ENCODE results near the gene RGS6.

RGS6 gene

DNA sequence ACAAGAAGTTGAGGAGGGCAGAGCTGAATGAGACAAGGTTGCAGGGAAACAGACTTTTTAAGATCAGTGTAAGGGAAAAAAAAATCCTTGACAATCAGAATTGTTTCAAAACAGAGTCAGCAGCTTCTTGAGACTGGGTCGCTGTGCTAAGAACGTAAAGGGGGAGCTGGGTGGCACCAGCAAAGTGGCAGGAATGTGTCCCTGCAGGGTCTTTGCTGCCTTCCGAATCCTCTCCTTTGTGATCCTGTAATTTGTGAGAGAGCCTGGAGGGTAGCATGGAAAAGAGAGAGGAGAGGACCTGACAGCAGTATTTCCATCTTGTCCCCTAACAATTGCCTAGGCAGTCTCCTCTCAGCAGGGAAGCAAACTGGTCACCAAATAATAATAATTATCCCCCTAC is 472.8 kb downstream of the RGS6 start:
- no peak for DNase-seq (ENCODE audit: low read depth)

DNA sequence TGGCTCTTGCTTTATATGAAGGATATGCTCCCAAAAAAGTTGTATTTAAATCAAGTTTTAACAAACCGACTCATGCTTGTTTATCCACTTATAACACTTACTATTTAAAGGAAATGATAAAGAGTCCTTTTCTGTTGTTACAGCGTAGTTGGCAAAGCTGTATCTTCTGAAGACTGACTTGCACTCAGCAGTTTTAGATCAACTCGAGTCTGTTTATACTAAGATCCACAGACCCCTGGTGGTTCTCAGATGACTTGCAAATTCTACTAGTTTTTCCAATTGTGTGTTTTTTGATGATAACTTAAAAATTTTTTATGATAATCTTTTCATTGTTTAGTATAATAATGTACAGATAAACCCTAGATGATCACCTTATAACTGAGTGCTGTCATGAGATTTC is 475.8 kb downstream of the RGS6 start:
- DNase-seq (ENCODE audit: low read depth), result no peak

DNA sequence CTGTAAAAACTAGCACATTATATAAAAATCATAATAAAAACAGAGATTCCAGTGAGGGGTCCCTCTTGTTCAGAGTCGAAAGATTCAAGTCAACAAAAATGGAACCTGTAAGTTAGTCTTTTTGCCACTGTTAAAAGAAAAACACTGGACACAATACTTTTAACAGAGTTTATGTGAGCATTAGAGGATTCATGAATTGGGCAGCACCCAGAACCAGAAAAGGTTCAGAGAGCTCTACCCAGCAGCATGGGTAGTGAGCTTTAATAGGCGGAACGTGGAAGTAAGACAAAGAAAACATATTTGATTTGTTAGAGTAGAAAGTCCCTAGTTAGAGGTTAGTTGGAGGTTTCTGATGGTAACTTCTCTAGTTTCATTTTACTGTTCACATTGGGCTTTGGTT is 476.8 kb downstream of the RGS6 start:
- no peak for DNase-seq (ENCODE audit: low read depth)

DNA sequence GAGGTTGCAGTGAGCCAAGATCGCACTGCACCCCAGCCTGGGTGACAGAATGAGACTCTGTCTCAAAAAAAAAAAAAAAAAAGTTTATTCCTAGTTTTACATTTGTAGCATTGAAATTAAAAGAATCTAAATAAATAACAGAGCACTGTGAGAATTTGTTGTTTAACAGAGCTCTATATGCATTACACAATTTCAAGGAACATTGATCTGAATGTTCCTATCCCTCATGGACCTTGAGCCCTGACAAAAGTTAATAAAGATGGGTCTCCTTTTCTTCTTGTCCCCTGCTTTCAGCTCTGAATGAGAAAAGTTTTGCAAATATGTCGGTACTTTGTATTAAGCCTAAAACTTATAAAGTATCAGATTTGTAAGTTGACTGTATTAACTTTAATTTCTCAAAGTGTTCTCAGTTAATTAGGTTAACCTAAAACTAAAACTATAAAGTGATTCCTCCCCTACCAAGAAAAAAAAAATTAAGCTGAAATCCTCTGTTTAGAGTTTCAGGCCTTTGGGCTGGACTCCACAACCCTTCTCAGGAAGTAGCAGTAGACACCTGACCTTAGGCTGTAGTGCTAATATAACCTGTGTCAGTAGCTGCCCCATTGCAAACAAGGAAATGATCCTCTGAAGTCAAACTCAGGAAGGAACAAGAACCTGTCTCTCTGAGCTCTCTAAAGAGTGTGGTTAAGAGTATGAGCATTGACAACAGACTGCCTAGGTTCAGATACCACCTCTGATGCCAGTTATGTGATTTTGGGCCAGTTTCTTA is 484.0 kb downstream of the RGS6 start:
- DNase-seq (ENCODE audit: low read depth), result no peak

DNA sequence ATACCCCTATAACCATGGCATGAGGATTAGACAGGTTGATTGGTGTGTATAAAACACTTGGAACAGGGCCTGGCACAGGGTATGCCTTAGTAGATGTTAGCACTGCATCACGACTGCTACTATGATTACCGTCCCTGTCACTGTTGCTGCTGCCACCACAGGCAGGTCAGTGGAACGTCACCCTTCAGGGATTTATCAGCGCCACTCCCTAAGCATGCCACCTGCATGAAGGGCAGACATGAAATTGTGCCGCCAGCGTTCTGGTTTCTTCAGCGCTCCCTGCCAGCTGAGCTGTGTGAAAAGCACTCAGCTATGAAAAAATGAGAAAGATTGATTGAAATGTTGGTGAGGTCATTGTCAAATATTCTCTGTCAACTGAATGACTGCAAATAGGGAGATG is 484.7 kb downstream of the RGS6 start:
- DNase-seq (ENCODE audit: low read depth), result no peak

DNA sequence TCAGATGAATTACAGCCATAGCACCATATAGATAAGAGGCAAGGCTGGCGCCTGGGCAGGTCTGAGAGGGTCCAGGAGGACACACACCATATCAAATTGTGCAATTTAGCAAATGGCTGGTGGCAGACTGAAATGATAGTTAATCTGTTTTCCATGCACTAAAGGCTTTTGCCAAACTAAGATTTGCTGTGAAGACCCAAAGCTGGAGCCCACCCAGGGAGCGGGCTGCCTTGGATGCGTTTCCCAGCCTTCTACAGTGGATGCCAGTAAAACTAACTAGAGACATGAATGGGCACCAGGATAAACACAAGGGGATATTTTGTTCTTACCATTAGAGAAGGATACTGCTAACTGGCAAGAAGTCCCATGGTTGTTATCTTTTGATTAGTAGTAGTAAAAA is 486.6 kb downstream of the RGS6 start:
- DNase-seq (ENCODE audit: low read depth), result no peak

DNA sequence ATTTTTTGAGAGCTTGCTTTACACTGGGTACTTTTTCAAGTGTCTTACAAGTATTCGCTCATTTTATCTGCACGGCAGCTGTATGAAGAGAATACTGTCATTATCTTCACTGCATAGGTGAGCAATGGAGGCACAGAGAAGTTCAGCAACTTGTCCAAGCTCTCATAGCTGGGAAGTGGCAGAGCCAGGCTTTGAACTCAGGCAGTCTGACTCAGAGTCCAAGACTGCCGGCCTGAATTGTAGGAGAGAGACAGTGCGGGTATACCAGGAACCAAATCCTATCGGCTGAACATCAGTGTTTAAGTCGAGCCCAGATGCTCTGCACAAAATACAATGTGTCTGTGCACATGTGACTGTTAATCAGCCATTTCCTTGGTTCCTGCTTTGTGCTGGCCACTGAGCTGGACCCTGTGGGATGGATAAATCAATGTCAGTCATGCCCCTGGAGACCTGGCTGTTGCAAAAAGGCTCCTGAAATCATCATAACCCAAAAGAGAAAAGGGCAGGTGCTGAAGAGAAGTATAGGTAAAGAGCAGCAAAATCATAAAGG is 487.1 kb downstream of the RGS6 start:
- no peak for DNase-seq (ENCODE audit: low read depth)

DNA sequence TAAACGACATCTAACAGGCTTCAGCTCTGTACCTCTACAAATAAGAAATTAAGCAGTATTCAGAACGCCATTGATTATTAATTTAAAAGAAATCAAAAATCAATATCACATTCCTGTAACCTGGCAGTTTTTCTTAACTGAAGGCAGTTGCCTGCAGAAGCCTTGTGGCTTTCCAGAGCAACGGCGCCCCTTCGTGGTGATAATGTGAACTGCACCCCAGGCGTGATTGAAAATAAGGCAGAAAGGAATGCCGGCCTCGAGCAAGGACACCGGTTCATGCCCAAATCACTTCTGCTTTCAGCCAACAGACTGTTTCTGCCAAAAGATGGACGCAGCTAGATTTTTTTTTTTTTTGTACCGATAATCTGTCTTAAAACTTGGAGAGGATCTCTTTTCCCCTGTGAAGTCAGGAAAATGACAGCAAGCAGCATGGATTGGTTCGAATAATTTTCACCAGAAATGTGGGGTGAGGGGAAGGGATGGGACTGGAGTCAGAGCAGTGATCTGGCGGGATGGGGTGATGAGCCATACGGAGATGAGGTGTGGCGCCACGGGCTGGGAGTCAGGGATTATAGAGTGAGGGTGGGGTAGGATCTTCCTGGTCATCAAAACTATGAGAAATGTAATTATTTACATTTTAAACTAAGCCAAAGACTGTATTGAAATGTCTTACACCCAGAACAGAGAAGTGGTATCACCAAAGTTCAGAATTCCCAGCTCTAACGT is 488.7 kb downstream of the RGS6 start:
- DNase-seq (ENCODE audit: low read depth), result peak; percentile 60

DNA sequence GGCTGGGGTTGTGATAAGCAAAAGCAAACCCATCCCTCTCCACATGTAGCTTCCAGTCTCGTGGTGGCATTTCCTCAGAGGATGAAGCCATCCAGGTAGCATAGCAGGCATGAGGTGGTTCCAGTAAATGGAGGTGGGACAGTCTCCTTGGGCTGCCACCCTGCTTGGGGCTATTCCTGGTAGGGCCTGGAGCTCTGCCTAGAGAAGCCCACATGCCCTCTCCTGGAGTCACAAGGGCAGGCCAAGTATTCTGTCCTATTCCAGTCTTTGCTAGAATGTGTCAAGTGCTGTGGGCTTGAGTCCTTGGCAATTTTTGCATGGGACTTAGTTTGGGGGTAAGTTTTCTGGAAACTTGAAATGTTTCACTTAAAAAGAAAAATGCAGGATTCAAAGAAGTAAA is 491.7 kb downstream of the RGS6 start:
- no peak for DNase-seq (ENCODE audit: low read depth)

DNA sequence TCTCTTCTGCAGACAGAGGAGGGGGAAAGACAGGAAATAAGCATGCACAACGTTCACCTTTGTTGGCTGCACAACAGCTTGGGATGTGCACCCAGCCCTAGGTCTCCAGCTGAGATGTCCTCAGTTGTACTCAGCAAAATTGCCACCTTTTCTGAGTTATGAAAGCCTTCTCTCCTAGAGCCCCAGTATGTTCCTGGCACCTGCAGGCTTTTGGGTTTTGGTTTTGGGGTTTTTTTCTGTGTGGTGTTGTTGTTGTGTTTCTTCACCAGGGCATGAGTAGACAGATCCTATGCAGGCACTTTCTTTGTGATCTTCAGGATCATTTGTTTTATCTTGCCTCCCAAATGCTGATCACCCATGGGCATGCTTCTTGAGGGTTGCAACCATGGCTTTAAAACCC is 498.2 kb downstream of the RGS6 start:
- DNase-seq (ENCODE audit: low read depth), result no peak

DNA sequence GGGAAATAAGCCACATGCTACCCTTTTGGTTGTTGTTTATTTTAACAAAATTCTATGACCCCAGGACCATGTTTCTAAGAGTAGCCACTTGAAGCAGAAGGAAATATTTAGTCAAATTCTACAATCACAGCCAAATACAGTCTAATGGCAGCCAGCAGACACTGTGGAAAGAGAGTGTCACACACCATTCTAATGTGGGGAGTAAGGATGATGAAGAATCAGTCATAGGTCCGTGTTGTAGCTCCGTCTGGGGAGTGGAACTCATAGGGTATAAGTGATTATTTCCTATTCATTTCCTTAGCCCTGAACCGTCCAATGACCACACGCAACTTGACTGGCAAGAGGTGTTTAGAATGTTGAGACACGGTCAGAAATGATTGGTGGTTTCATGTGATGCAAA is 500.5 kb downstream of the RGS6 start:
- no peak for DNase-seq (ENCODE audit: low read depth)

DNA sequence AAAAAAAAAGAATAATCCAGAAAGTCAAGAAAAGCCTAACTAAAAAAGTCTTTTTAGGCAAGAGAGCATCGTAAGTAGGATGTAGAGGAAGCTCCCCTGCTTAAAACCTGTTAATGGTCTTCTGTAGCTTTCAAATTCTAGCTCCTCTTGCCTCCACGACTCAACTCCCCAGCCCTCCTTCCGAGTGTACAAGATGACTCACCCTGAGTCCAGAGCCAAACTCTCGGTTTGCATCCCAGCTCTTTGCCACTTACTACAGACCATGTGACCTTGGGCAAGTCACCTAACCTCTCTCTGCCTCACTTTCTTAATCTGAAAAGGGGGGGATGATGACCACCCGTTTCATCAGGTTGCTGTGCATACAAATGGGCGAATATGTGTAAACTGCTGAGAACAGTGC is 501.3 kb downstream of the RGS6 start:
- DNase-seq (ENCODE audit: low read depth), result no peak

DNA sequence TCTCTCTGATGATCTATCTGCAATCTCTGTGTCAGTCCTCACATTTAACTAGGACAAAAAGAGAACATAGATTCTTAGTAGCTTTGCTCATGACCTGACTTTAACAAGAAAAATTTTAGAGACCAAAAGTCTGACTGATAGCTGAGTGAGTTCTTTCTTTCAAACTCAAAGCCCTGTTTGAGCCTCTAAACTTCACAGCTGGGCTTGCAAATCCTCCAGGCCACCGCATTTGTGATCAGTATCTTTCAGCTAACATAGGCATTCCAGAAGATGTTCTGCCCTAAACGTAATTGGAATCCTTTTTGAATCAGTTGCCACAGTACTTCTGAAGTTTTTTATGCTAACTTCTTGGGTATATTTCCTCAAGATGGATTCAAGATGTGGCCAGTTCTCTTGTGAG is 502.6 kb downstream of the RGS6 start:
- DNase-seq (ENCODE audit: low read depth), result no peak

DNA sequence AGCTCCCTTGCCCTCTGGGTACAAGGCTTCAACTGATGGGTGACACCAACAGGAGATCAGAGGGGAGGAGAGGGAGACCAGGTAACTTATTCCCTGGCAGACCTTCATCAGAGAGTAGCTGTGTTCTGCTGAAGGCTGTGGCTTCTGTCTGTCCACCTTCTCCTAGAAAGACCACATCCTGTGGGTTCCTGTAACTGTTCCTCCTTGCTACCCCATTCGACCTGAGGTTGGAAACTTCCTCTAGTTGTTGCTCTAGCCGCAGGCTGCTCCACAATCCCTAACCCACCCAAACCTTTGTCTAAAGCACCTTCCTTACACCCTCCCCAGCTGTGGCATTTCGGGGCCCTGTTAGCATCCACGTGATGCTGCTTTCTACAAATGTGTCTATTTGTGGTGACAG is 507.5 kb downstream of the RGS6 start:
- no peak for DNase-seq (ENCODE audit: low read depth)

DNA sequence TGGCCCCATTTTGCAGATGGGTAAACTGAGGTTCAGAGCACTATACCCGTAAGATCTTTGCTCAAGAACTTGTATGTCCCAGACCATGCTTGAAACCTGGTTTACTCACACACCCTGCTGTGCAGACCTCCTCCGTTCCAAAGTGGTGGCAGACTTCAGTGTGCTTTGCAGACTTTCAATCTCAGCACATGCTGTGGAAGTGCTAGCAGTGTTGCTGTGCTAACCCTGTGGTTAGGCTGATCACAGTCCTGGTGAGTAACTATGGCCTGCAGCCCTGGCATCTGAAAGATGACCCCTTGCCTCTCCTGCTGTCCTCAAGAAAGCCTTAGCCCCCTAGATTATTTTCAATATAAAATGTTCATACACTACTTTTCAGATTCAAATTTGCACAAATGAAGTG is 511.0 kb downstream of the RGS6 start:
- no peak for DNase-seq (ENCODE audit: low read depth)

DNA sequence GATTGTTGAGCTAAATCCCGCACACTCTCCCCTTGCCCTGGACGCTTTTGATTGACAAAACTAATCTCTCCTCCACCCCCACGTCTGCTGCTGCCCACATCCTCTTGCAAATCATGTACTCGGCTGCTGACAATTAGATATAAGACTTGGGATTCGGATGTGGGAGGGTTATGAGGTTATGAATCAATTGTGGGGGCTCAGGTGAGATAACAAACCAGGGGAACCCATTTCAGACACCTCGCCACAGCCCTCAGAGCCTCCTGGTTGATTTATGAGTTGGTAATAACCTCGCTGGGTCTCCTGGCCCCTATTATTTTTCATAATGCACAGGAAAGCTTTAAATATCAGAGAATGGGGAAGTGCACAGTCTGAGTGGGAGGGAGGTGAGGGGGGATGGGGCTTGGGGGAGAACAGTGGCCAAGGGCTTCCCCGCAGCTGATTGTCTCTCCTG is 511.8 kb downstream of the RGS6 start:
- DNase-seq (ENCODE audit: low read depth), result peak; percentile 15

DNA sequence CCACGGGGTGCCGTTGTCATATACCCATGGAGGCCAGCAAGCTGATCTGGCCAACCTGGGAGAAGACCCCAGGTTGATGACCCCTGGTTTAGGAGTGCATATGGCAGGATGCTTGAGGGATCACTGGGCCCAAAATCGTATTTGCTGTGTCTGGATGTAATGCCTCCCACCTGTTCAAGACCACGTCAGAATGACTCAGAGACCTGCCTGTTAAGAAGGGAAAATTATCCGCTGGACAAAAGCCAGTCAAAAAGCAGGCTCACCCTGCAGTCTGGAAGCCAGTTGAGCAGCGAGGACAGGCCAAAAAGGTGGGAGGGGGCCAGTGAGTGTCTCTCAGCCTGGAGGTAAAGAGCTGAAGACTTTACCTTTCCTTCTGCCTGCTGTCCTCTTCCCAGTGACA is 512.5 kb downstream of the RGS6 start:
- no peak for DNase-seq (ENCODE audit: low read depth)

DNA sequence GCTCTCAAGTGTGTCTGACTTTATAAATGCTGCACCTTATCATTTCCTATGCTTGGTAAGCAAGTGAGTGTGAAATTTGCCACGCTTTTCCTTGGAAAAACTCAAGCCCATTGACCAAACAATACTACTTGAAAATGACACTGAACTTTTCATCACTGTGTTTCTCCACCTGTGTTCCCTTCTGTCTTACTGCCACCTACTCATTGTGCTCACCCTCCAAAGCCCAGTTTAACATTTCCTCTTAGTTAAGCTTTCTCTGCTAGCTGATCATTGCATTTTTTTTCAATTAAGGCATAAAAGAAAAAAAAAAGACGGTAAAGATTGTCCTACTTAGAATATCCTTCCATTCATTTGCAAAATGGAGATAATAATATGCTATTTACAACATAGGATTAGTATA is 516.0 kb downstream of the RGS6 start:
- no peak for DNase-seq (ENCODE audit: low read depth)

DNA sequence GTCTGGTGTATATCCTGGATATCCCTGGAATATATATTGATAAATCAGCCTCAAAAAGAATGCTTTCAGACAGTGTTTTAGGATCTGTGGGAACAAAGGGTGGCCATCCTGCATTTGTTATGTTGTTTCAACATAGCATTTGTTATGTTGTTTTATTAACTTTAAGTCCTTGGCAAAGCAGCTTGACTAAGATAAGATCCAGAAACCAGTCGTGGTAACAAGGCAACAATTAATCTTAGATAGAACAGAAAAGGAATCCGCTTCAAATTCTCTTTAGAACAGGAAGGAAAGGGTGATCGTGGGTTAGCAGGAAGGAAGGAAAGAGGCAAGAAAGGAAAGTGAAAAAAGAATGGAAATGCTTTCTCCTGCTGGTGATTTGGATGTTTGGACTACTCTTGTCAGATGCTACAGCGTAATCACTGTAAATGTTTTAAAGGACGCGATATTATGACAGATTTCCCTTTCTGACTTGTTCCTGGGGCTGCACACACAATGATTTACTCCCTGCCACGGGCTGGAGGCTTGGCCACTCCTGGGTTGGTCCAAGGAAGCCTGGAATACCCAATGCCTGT is 518.3 kb downstream of the RGS6 start:
- DNase-seq (ENCODE audit: low read depth), result no peak

DNA sequence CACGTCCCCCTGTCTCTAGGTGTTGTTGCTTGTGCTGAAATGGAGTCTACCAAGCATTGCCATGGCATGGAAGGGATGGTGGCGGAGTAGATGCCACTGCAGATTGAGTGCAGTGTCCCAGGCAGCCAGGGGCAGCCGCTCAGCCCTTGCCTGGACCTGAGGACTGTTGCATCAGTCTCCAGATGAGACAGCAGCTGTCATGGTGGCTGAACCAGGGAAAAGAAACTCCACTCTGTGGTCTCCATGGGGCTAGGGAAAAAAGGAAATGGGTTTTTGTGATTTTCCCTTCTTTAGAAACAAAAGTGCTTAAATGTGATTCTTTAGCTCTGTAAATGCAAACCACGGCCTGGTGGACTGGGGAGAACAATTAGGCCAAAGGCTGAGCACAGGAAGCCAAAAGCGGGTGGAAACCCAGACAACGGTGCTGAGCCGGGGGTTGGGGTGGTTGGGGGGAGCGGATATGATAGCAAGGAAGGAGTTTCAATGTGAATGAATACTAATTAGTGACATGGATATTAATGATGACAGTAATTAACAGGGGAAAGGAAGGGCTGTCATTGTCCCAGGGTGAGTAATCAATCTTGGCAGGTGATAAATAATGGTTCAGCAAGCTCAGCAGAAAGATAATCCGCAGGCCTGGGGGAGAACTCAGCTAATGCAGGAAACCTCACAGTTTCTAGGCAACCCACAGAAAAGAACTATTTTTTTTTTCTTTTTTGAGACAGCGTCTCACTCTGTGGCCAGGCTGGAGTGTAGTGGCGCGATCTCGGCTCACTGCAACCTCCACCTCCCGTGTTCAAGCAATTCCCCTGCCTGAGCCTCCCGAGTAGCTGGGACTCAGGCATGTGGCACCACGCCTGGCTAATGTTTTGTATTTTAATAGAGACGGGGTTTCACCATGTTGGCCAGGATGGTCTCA is 519.1 kb downstream of the RGS6 start:
- DNase-seq (ENCODE audit: low read depth), result peak; percentile 24

DNA sequence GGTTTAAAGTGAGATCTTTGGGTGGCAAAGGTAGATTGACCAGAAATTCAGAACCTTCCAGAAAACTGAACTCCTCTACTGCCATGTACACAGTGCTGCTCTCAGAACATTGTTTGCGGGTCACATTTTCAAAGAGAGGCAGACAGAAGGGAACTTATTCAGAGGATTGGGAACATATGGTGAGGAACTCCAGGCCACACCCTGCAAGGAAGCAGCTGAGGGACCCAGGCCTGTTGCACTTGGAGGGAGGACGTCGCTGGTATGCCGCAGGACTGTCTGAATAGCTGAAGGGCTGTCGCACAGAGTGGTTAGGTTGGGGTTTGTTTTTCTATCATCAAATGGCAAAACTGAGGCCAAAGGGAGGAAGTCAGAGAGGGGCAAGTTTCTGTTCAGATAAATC is 520.5 kb downstream of the RGS6 start:
- DNase-seq (ENCODE audit: low read depth), result no peak

All from stimulated activated CD8-positive, alpha-beta memory T cell treated with anti-CD3 and anti-CD28 coated beads, Interleukin-4, amount 100 ng/mL, for 24 hours (primary cell).